Thoracic aorta (tissue), 2 donors: ENCODE data around the gene RFXANK. TPM values are rescaled to one million over a fixed set of nuclear protein-coding genes. Genes with fewer than 3 reads are reported as not detected.

Experiments used
- ATAC-seq: fragments of 150-250 bp; one replicate; pipeline ENCODE4 v1.8.0; 2017; ENCODE audit warnings: low read depth; ENCODE audit not compliant: insufficient number of reproducible peaks, low FRiP score
- DNase-seq: peaks from one replicate; pipeline ENCODE4 v3.0.0-alpha.2; 2020; ENCODE audit warnings: low spot score
- H3K27ac ChIP-seq, 2 donors: fragments of 200-600 bp; sonication (generic); 1 replicate in 1 of 2; 2 replicates in 1 of 2; pipeline ENCODE4 v1.5.1; 2016; ENCODE audit warnings: mild to moderate bottlenecking in 2 of 2, moderate library complexity in 2 of 2
- H3K27me3 ChIP-seq: fragments of 200-600 bp; sonication (generic); replicated peaks from 2 replicates; pipeline ENCODE4 v1.6.0; 2016; ENCODE audit warnings: mild to moderate bottlenecking; ENCODE audit not compliant: insufficient read depth
- H3K36me3 ChIP-seq: fragments of 200-600 bp; sonication (generic); one replicate; pipeline ENCODE4 v1.5.1; 2016
- H3K4me1 ChIP-seq, 2 donors: fragments of 200-600 bp; sonication (generic); 1 replicate in 1 of 2; 2 replicates in 1 of 2; pipeline versions ENCODE4 v1.5.1 to v1.6.0; 2016; ENCODE audit warnings: low read depth in 2 of 2, mild to moderate bottlenecking in 1 of 2; ENCODE audit not compliant: control insufficient read depth in 1 of 2
- H3K4me3 ChIP-seq: fragments of 200-600 bp; sonication (generic); 2 replicates; pipeline ENCODE4 v1.5.1; 2016; ENCODE audit warnings: mild to moderate bottlenecking
- H3K9me3 ChIP-seq: fragments of 200-600 bp; sonication (generic); 2 replicates; pipeline ENCODE4 v1.5.1; 2016
- CTCF ChIP-seq: fragments of 200-600 bp; sonication (generic); IDR thresholded peaks from one replicate; pipeline ENCODE4 v1.5.1; 2019; ENCODE audit warnings: antibody characterized with exemption
- total RNA-seq, 2 donors: library from RNA; depleted of rRNA; stranded (reverse); fragments of >200 nt; gene quantifications; one replicate each; pipeline versions ENCODE4 v1.1.0 to v1.2.3, GENCODE V29; 2016

Gene RFXANK
- total RNA-seq, 2 donors from 2014 or later = 17.6 to 23.2 TPM

GRCh38 chr19:19193926-19194325, 1.9 kb downstream of the RFXANK start:
- Histone ChIP-seq H3K9me3 (no peaks in the 10 kb centered on the region), H3K27me3 (no peaks in the 10 kb centered on the region), H3K4me3 (no peak overlapping the region), H3K36me3 (peaks cover 13% of the 10 kb centered on the region), H3K27ac (no peak overlapping the region), H3K4me1 (peaks cover 18 to 45% of the 10 kb centered on the region in 2 donors)
- TF ChIP-seq CTCF = no peak
- ATAC-seq = no peak
- DNase-seq = no peak

GRCh38 chr19:19201697-19202630, 9.9 kb downstream of the RFXANK start:
- TF ChIP-seq CTCF = no peak
- peaks cover 17% of the 10 kb centered on the region for H3K36me3 ChIP-seq
- no peaks in the 10 kb centered on the region for H3K27me3 ChIP-seq
- H3K4me1 ChIP-seq = peaks cover 0 to 9% of the 10 kb centered on the region in 2 donors
- no peaks in the 10 kb centered on the region for H3K9me3 ChIP-seq
- no peak overlapping the region for H3K27ac ChIP-seq
- H3K4me3 ChIP-seq = peak overlapping the region; percentile 93
- ATAC-seq (no peak), DNase-seq (no peak)

- Histone ChIP-seq H3K36me3 (peaks cover 10% of the 10 kb centered on the region), H3K4me3 (peak overlapping the region; percentile 93), H3K27me3 (no peaks in the 10 kb centered on the region), H3K9me3 (no peaks in the 10 kb centered on the region), H3K4me1 (peaks cover 0 to 9% of the 10 kb centered on the region in 2 donors), H3K27ac (peak overlapping the region; percentile 74 to 76)
- DNase-seq = no peak
- no peak for ATAC-seq
- TF ChIP-seq CTCF = no peak
Measured at GRCh38 chr19:19202707-19203011, 10.6 kb downstream of the RFXANK start.

GRCh38 chr19:19203012-19203856, 11.2 kb downstream of the RFXANK start, which contains the start of gene NR2C2AP:
Gene NR2C2AP, minus strand, starts transcription at chr19:19203414. Its CDS starts 354 bp downstream, at chr19:19203060.
- peak; percentile 78 for ATAC-seq
- Histone ChIP-seq H3K4me3 (peak within 1 kb of the TSS; percentile 93), H3K27ac (peak within 1 kb of the TSS; percentile 74 to 76), H3K27me3 (no peaks in the 10 kb centered on the region), H3K4me1 (peaks cover 0 to 9% of the 10 kb centered on the region in 2 donors), H3K9me3 (no peaks in the 10 kb centered on the region), H3K36me3 (peaks cover 10% of the 10 kb centered on the region)
- no peak for TF ChIP-seq CTCF
- DNase-seq = peak; percentile 64

- H3K9me3 ChIP-seq = no peaks in the 10 kb centered on the region
- peaks cover 0 to 9% of the 10 kb centered on the region in 2 donors for H3K4me1 ChIP-seq
- H3K36me3 ChIP-seq = peaks cover 4% of the 10 kb centered on the region
- no peaks in the 10 kb centered on the region for H3K27me3 ChIP-seq
- no peak overlapping the region for H3K4me3 ChIP-seq
- DNase-seq (no peak), ATAC-seq (no peak)
- no peak for TF ChIP-seq CTCF
- no peak overlapping the region for H3K27ac ChIP-seq
Measured at GRCh38 chr19:19204181-19204580, 12.1 kb downstream of the RFXANK start.
